ENCODE measurements around the gene LRCH1.

Gene LRCH1

DNA sequence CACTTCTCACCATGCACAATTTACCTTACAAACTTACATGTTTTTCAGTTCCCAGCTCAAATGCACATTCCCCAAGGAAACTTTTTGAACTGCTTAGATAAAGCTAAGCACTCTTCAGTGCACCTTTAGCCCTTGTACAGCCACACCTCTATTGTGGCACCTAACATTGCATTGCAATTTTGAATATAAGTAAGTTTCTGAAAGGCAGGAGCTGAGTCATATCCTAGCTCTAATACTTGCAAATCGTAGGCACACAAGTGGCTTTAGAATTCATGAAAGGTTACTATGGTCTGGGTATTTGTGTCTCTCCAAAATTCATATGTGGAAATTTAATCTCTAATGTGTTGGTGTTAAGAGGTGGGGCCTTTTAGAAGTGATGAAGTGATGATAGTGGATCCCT is 248.9 kb downstream of the LRCH1 start:
- TF ChIP-seq, protein P1, sequence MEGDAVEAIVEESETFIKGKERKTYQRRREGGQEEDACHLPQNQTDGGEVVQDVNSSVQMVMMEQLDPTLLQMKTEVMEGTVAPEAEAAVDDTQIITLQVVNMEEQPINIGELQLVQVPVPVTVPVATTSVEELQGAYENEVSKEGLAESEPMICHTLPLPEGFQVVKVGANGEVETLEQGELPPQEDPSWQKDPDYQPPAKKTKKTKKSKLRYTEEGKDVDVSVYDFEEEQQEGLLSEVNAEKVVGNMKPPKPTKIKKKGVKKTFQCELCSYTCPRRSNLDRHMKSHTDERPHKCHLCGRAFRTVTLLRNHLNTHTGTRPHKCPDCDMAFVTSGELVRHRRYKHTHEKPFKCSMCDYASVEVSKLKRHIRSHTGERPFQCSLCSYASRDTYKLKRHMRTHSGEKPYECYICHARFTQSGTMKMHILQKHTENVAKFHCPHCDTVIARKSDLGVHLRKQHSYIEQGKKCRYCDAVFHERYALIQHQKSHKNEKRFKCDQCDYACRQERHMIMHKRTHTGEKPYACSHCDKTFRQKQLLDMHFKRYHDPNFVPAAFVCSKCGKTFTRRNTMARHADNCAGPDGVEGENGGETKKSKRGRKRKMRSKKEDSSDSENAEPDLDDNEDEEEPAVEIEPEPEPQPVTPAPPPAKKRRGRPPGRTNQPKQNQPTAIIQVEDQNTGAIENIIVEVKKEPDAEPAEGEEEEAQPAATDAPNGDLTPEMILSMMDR (IDR thresholded peaks at IDR 0.05; ENCODE audit: insufficient read depth, missing control alignments) = no peak
- FAIRE-seq = no peak
- DNase-seq (ENCODE audit: insufficient read length, low spot score) = no peak
